ENCODE data around the gene GJC2.

GJC2 gene

DNA sequence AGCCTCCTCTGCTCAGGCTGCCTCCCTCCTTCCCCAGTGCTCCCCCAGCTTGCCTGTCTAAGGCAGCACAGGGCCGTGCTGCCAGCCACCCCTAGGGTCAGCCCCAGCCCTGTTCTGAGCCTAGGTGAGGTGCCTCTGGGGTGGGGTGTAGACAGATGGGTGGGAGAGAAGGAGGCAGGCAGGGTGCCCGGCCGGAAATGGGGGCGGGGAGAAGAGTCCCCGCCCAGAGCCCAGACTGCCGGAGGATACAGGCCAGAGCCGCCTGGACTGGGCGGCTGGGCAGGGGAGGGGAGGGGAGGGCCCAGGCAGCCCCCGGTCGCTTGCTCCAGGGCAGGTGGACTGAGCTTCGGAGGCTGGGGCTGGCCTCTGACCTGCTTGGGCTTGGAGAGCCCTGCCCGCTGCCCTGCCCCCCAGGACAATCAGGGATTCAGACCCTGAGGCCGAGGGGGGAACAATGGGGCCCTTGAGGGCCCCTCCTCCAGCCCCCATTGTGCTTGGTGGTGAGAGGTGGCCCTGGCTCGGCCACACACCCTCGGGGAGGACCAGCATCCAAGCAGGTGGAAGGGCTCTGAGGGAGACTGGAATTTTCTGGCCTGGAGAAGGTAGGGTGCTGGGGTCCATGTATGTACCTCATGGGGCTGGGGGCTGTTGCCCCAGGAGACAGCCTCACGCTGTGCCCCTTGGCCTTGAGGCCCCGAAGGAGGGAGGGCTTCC lies at the start of gene GJC2:
TSS of gene GJC2 (plus strand) at position 525 of the 714 bp plus-strand sequence. CDS start 7,829 bp downstream, outside the sequence.
- TF ChIP-seq, protein P1, sequence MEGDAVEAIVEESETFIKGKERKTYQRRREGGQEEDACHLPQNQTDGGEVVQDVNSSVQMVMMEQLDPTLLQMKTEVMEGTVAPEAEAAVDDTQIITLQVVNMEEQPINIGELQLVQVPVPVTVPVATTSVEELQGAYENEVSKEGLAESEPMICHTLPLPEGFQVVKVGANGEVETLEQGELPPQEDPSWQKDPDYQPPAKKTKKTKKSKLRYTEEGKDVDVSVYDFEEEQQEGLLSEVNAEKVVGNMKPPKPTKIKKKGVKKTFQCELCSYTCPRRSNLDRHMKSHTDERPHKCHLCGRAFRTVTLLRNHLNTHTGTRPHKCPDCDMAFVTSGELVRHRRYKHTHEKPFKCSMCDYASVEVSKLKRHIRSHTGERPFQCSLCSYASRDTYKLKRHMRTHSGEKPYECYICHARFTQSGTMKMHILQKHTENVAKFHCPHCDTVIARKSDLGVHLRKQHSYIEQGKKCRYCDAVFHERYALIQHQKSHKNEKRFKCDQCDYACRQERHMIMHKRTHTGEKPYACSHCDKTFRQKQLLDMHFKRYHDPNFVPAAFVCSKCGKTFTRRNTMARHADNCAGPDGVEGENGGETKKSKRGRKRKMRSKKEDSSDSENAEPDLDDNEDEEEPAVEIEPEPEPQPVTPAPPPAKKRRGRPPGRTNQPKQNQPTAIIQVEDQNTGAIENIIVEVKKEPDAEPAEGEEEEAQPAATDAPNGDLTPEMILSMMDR (IDR thresholded peaks at IDR 0.05; ENCODE audit: extremely low read depth, missing control alignments): no peak
- DNase-seq (ENCODE audit: low spot score): no peak

DNA sequence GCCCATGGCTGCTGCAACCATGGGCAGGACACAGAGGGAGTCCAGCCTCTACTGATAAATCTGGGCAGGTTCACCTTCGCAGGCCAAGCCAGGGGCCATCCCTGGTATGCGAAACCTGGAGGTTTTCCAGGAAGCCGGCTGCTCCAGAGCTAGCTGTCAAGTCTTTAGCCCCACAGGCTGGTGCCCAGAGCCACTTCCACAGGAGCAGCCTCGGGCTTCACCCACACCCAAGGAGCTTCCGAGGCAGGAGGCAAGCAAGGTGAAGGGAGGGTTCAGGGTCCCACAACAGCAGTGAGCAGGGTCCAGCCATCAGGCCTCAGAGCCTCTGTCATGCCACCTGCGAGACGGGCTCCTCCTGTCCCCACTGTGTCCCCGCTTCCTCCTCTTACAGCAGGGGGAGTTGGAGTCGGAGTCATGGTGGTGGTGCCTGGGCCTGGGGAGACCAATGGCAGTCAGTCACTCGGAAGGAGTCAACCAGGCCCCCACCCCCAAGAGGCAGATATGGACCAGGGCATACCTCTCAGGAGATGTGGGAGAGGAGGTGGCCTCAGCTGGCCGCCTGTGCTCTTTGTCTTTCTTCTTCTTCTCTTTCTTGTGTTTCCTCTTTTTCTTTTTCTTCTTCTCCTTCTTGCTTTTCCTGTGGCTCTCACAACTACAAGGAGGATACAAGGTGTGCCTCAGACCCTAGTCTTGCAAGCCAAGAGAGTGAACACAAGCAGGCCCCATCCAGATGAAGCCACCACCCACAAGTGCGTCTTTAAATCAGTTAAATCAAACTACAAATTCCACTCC lies 48.7 kb upstream of the GJC2 start:
- DNase-seq (ENCODE audit: low spot score): peak; percentile 10

DNA sequence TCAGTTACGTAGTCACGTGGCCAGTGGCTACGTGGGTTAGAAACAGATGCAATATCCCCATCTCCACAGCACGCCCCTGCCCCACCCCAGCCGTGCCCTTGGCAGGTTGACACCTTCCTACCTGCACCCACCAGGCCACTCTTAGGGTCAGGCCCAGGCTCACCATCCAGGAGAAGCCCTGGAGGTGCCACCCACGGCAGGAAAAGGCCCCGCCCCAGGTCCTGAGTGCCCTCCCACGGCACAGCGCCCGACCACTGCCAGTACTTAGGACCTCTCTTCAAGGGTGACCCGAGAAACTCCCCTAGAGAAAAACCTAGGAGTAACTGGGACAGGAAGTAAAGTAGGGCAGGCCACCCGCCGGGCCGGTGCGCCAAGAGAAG lies 48.1 kb upstream of the GJC2 start:
- DNase-seq (ENCODE audit: low spot score): no peak
- TF ChIP-seq, protein P1 (IDR thresholded peaks at IDR 0.05; ENCODE audit: extremely low read depth, missing control alignments): no peak

More for the DNA sequence above, 48.7 kb upstream of the GJC2 start:
- TF ChIP-seq, protein P1 (IDR thresholded peaks at IDR 0.05; ENCODE audit: extremely low read depth, missing control alignments): no peak

DNA sequence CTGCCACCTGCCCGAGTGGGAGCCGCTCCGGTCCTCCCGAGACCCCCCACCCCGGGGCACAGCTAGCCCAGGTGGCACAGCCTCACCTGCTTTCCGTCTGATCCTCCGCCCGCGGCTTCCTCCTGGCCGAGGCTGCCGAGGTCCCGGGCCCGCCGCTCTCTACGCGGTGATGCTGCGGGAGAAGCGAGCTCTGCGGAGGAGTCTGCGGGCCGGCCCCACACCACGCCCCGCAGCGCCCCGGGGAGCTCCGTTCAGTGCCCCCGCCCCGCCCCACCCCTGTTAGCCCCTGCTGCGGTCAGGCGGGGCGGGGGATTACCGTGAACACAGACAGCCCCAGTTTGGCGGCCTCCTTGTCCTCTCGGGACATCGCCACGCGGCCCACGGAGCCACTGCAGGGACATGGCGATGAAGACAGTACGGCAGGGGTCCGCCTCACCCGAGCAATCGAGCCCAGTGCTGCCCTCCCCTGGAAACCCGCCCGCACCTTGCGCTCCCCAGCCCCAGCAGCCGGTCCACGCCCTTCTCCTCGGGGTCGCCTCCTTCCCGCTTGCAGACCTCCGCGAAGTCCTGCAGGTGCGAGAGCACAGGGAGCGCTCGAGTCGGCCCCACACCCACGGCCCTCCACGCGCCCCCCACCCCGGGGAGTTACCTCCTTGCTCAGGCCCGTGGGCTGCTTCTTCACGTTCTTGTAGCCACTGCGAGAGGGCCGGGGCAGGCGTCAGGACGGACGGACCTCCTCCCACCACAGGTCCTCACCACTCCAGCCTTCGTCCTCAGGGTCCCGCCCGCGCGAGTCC lies 47.5 kb upstream of the GJC2 start:
- DNase-seq (ENCODE audit: low spot score): peak; percentile 84
- TF ChIP-seq, protein P1 (IDR thresholded peaks at IDR 0.05; ENCODE audit: extremely low read depth, missing control alignments): peak; percentile 24

DNA sequence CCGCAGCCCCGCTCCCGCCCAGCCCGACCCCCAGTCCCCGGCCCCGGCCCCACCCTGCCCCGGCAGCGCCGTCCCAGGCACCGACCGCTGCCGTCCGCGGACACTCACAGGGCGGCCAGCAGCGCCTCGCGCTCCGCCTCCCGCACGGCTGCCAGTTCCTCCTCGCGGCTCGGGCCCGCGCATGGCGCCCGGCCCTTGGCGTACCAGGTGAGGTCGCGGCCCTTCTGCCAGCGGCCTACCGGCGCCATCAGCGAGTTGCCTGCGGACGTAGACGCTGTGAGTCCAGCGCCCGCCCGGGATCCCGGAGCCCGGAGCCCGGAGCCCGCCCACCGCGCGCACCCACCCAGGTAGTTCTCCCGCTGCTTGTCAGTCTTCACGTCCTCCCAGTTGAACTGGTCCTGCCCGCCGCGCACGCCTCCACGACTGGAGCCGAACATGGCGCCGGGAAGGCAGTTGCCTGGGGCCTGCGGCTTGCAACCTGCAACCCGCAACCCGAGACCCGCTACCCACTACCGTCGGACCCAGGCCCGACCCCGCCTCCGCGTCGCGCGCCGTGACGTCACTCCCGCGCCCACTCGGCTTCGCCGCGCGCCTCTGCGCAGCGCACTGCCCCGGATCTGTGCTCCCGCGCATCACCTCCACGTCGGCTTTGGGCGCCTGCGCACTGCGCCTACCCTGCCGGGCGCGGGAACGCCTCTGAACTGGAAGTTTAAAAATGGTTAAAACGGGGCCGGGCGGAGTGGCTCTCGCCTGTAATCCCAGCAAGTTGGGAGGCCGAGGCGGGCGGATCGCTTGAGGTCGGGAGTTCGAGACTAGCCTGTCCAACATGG lies 46.7 kb upstream of the GJC2 start, which contains the start of gene C1orf35:
TSS of gene C1orf35 (minus strand) at position 535 of the 830 bp plus-strand sequence. CDS start at position 437, 98 bp downstream.
- TF ChIP-seq, protein P1 (IDR thresholded peaks at IDR 0.05; ENCODE audit: extremely low read depth, missing control alignments): no peak
- peak; percentile 98 for DNase-seq (ENCODE audit: low spot score)

DNA sequence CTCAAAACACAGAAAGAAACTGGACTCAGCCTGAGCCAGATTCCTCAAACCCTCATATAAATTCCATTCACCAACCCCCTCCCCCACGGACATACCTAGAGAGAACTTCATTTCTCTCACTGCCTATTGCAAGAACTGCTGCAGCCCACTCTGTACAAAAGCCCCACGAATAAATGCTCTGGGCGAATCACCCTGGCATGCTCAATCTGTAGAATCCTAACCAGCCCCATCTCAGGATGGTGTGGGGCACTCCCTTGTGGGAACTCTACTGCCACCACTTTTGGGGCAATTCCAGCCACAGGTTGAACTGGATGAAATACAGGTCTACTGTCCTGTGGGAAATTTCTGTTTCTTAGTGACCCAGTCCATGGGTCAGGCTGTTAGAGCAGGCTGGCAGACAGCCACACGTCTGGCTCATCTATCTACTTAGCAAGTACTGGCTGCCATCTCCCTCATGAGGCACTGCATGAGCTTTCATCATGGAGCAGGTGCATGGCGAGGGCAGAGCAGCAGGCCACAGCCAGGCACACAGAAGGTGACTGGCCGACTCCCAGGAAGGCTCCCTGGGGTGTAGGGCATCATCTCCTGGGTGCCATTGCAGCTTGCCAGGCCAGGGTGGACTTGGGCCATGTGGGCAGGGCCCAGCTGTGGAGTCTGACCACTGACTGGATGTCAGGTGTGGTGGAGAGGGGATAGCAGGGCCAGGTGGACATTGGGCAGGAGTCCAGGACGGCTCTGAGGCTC lies 45.0 kb upstream of the GJC2 start:
- DNase-seq (ENCODE audit: low spot score): peak; percentile 2
- TF ChIP-seq, protein P1 (IDR thresholded peaks at IDR 0.05; ENCODE audit: extremely low read depth, missing control alignments): no peak
